ENCODE results near the gene TSC22D3. TPM values are rescaled to one million over a fixed set of nuclear protein-coding genes. Genes with fewer than 3 reads are reported as not detected.

TSC22D3 gene
- total RNA-seq, 6 donors from 2014 or later: 309 to 1,061 (median 406) TPM

DNA sequence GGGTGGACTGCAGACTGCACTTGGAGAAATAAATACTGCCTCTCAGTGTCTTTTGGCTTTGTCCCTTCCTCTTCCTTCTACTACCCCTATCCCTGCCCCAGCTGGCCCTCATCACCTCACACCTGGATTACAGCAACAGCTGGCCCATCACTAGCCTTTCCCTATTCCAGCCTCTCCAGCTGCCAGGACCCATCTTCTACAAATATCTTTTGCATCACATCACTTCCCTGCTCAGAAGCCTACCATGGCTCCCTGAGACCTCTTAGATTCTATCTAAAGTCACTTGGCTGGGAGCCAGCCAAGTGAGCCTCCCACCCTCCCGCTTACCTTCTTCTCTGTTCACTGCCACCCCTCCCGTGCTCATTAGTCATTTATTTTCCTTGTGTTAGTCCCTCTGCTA lies 66.8 kb downstream of the TSC22D3 start:
- ATAC-seq (ENCODE audit: low FRiP score in 2 of 2) (no peak), DNase-seq (no peak)
- no peak overlapping the region for H3K4me3 ChIP-seq
- peaks cover 0 to 8% (median under 1%) of the 10 kb centered on the region in 4 donors for H3K36me3 ChIP-seq
- H3K27ac ChIP-seq: peak overlapping the region in 3 of 4 donors; percentile 13 to 23 (median 21)
- WGBS, 2 donors: 46 to 48% methylated on average over 2 of the region's 2 CpGs
- no peaks in the 10 kb centered on the region for H3K9me3 ChIP-seq
- peaks cover 8 to 44% (median 26%) of the 10 kb centered on the region in 4 donors for H3K4me1 ChIP-seq
- TF ChIP-seq POLR2A (IDR thresholded peaks at IDR 0.05): no peak
- TF ChIP-seq, protein P1, sequence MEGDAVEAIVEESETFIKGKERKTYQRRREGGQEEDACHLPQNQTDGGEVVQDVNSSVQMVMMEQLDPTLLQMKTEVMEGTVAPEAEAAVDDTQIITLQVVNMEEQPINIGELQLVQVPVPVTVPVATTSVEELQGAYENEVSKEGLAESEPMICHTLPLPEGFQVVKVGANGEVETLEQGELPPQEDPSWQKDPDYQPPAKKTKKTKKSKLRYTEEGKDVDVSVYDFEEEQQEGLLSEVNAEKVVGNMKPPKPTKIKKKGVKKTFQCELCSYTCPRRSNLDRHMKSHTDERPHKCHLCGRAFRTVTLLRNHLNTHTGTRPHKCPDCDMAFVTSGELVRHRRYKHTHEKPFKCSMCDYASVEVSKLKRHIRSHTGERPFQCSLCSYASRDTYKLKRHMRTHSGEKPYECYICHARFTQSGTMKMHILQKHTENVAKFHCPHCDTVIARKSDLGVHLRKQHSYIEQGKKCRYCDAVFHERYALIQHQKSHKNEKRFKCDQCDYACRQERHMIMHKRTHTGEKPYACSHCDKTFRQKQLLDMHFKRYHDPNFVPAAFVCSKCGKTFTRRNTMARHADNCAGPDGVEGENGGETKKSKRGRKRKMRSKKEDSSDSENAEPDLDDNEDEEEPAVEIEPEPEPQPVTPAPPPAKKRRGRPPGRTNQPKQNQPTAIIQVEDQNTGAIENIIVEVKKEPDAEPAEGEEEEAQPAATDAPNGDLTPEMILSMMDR (IDR thresholded peaks at IDR 0.05): no peak
- no peak for TF ChIP-seq EP300 (IDR thresholded peaks at IDR 0.05)
- TF ChIP-seq POLR2AphosphoS5 (IDR thresholded peaks at IDR 0.05): peak; percentile 61 to 71
- H3K27me3 ChIP-seq: no peaks in the 10 kb centered on the region

DNA sequence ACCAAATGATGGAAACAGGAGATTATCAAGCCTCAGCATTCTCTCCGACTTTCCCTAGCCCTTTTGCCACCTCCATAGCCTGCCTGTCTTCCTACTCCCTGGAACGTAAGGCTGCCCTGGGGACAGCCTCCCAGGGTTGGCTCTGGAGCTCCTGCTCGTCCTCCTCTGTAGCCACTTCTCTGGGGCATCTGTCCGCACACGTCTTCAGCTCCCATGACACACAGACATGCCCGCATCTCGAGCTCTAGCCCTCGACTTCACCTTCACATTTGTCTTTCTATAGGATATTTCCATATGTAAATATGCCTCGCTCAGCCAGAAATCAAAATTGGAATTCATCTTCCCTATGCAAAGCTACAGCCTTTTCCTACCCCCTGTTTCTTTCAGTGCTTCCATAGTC lies 67.7 kb downstream of the TSC22D3 start:
- ATAC-seq (ENCODE audit: low FRiP score in 2 of 2): no peak
- TF ChIP-seq EP300 (IDR thresholded peaks at IDR 0.05) (no peak), POLR2AphosphoS5 (IDR thresholded peaks at IDR 0.05) (no peak), POLR2A (IDR thresholded peaks at IDR 0.05) (no peak)
- TF ChIP-seq, protein P1 (IDR thresholded peaks at IDR 0.05): no peak
- Histone ChIP-seq H3K4me1 (peaks cover 8 to 35% (median 23%) of the 10 kb centered on the region in 4 donors), H3K27ac (no peak overlapping the region), H3K4me3 (no peak overlapping the region), H3K27me3 (no peaks in the 10 kb centered on the region), H3K36me3 (no peaks in the 10 kb centered on the region), H3K9me3 (no peaks in the 10 kb centered on the region)
- no peak for DNase-seq
- WGBS, 2 donors: 77 to 96% methylated on average over 9 of the region's 9 CpGs

GRCh38 chrX:107706309-107706708 lies 69.3 kb downstream of the TSC22D3 start:
- Histone ChIP-seq H3K36me3 (no peaks in the 10 kb centered on the region), H3K27ac (no peak overlapping the region), H3K4me1 (peaks cover 3 to 27% (median 12%) of the 10 kb centered on the region in 4 donors), H3K9me3 (no peaks in the 10 kb centered on the region), H3K27me3 (no peaks in the 10 kb centered on the region), H3K4me3 (no peak overlapping the region)
- DNase-seq: no peak
- TF ChIP-seq POLR2A (IDR thresholded peaks at IDR 0.05) (no peak), POLR2AphosphoS5 (IDR thresholded peaks at IDR 0.05) (no peak), EP300 (IDR thresholded peaks at IDR 0.05) (no peak)
- TF ChIP-seq, protein P1 (IDR thresholded peaks at IDR 0.05): no peak
- ATAC-seq (ENCODE audit: low FRiP score in 2 of 2): no peak

DNA sequence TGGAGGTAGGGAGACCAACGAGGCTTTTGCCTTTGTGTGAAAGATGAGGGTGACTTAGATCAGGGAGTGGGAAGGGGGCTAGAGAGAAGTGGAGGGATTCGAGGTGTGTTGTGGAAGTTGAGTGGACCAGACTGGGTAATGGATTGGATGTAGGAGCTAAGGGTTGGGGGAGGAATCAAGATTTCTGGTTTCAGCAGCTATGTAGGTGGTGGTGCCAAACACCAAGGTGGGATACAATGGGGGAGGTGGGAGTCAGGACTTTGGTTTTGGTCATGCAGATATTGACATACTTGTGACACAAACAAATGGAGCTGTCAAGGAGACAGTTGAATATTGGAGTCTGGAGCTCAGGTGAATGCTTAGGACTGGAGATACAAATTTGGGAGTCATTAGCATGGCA lies 71.0 kb downstream of the TSC22D3 start:
- no peak overlapping the region for H3K4me3 ChIP-seq
- peaks cover 3 to 28% (median 8%) of the 10 kb centered on the region in 4 donors for H3K4me1 ChIP-seq
- no peaks in the 10 kb centered on the region for H3K27me3 ChIP-seq
- WGBS, 2 donors: 56 to 77% methylated on average over 2 of the region's 2 CpGs
- TF ChIP-seq POLR2AphosphoS5 (IDR thresholded peaks at IDR 0.05) (no peak), EP300 (IDR thresholded peaks at IDR 0.05) (no peak), POLR2A (IDR thresholded peaks at IDR 0.05) (no peak)
- TF ChIP-seq, protein P1 (IDR thresholded peaks at IDR 0.05): no peak
- ATAC-seq (ENCODE audit: low FRiP score in 2 of 2) (no peak), DNase-seq (no peak)
- no peaks in the 10 kb centered on the region for H3K9me3 ChIP-seq
- H3K27ac ChIP-seq: no peak overlapping the region
- H3K36me3 ChIP-seq: no peaks in the 10 kb centered on the region

DNA sequence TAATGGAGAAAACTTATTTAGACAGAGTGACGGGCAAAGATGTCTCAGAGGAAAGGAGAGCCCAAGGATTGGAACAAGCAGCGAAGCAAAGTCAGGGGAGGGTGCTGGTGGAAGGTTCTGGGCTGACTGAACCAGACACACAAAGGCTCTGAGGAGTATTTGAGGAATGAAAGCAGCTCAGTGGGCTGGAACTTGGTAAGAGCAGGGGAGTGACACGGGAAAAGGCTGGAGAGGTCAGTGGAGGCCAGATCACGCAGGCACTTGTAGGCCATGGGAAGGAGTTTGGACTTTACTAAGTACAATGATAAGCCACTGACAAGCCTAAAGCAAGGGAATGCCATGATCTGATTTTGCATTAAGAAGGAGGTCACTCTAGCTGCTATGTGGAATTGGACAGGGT lies 71.4 kb downstream of the TSC22D3 start:
- Histone ChIP-seq H3K27me3 (no peaks in the 10 kb centered on the region), H3K9me3 (no peaks in the 10 kb centered on the region), H3K27ac (no peak overlapping the region), H3K4me3 (no peak overlapping the region), H3K36me3 (no peaks in the 10 kb centered on the region), H3K4me1 (peaks cover 2 to 26% (median 8%) of the 10 kb centered on the region in 4 donors)
- ATAC-seq (ENCODE audit: low FRiP score in 2 of 2) (no peak), DNase-seq (no peak)
- 65 to 82% methylated on average over 4 of the region's 4 CpGs for WGBS, 2 donors
- no peak for TF ChIP-seq EP300 (IDR thresholded peaks at IDR 0.05)
- TF ChIP-seq POLR2AphosphoS5 (IDR thresholded peaks at IDR 0.05): no peak
- no peak for TF ChIP-seq POLR2A (IDR thresholded peaks at IDR 0.05)
- TF ChIP-seq, protein P1 (IDR thresholded peaks at IDR 0.05): no peak

All from upper lobe of left lung (tissue), 6 donors.